Trophoblast cell (in vitro differentiated cells and primary cell): ENCODE measurements around the gene NRG2.

Experiments
- DNase-seq, 2 donors: peaks; one replicate each; pipeline ENCODE4 v3.0.0-alpha.2; 2016
- H2AFZ ChIP-seq: 2 replicates; pipeline ENCODE4 v1.6.1; 2013; ENCODE audit warnings: low read length, moderate library complexity, mild to moderate bottlenecking; ENCODE audit not compliant: insufficient read depth, poor library complexity
- H2AK5ac ChIP-seq: 2 replicates; pipeline ENCODE4 v1.6.1; 2013; ENCODE audit warnings: mild to moderate bottlenecking, low read length
- H2BK120ac ChIP-seq: 2 replicates; pipeline ENCODE4 v1.6.1; 2013; ENCODE audit warnings: low read length, mild to moderate bottlenecking, moderate library complexity; ENCODE audit not compliant: insufficient read depth, poor library complexity
- H2BK12ac ChIP-seq: 2 replicates; pipeline ENCODE4 v1.6.1; 2013; ENCODE audit warnings: mild to moderate bottlenecking, low read length, moderate library complexity
- H2BK5ac ChIP-seq: 2 replicates; pipeline ENCODE4 v1.6.1; 2013; ENCODE audit warnings: low read length, low read depth, moderate library complexity, mild to moderate bottlenecking; ENCODE audit not compliant: poor library complexity
- H3K14ac ChIP-seq: 2 replicates; pipeline ENCODE4 v1.6.1; 2013; ENCODE audit warnings: mild to moderate bottlenecking, low read length
- H3K18ac ChIP-seq: 2 replicates; pipeline ENCODE4 v1.6.1; 2013; ENCODE audit warnings: mild to moderate bottlenecking, low read length
- H3K23ac ChIP-seq: 2 replicates; pipeline ENCODE4 v1.6.1; 2013; ENCODE audit warnings: low read length
- H3K27ac ChIP-seq: 2 replicates; pipeline ENCODE4 v1.5.1; 2013; ENCODE audit warnings: low read depth, mild to moderate bottlenecking, inconsistent platforms, low read length, moderate library complexity
- H3K27me3 ChIP-seq: 2 replicates; pipeline ENCODE4 v1.6.1; 2013; ENCODE audit warnings: inconsistent platforms, mild to moderate bottlenecking, low read length, moderate library complexity; ENCODE audit not compliant: insufficient read depth
- H3K36me3 ChIP-seq, 2 experiments: 1 replicate in 1 of 2; 2 replicates in 1 of 2; pipeline ENCODE4 v1.6.1; 2013; ENCODE audit warnings: low read length in 2 of 2, mild to moderate bottlenecking in 2 of 2, moderate library complexity in 1 of 2; ENCODE audit not compliant: insufficient read depth in 2 of 2, control insufficient read depth in 1 of 2
- H3K4ac ChIP-seq: 2 replicates; pipeline ENCODE4 v1.6.1; 2013; ENCODE audit warnings: low read depth, mild to moderate bottlenecking, low read length, moderate library complexity
- H3K4me1 ChIP-seq, 2 experiments: 1 replicate in 1 of 2; 2 replicates in 1 of 2; pipeline ENCODE4 v1.6.1; 2013; ENCODE audit warnings: low read length in 2 of 2, mild to moderate bottlenecking in 2 of 2, moderate library complexity in 1 of 2; ENCODE audit not compliant: insufficient read depth in 2 of 2, control insufficient read depth in 1 of 2
- H3K4me2 ChIP-seq: 2 replicates; pipeline ENCODE4 v1.6.1; 2013; ENCODE audit warnings: inconsistent platforms, mild to moderate bottlenecking, low read length, moderate library complexity
- H3K4me3 ChIP-seq: 2 replicates; pipeline ENCODE4 v1.5.1; 2013; ENCODE audit warnings: mild to moderate bottlenecking, low read depth, low read length, inconsistent platforms
- H3K79me1 ChIP-seq: one replicate; pipeline ENCODE4 v1.6.1; 2013; ENCODE audit warnings: low read length
- H3K79me2 ChIP-seq: 2 replicates; pipeline ENCODE4 v1.6.1; 2013; ENCODE audit warnings: low read length, mild to moderate bottlenecking; ENCODE audit not compliant: control insufficient read depth, insufficient read depth, poor library complexity
- H3K9ac ChIP-seq: 2 replicates; pipeline ENCODE4 v1.6.1; 2013; ENCODE audit warnings: mild to moderate bottlenecking, low read length
- H3K9me3 ChIP-seq: 2 replicates; pipeline ENCODE4 v1.6.1; 2013; ENCODE audit warnings: low read depth, mild to moderate bottlenecking, control low read depth, inconsistent platforms, low read length; ENCODE audit not compliant: insufficient read depth
- H4K12ac ChIP-seq: 2 replicates; pipeline ENCODE4 v1.6.1; 2013; ENCODE audit warnings: low read depth, mild to moderate bottlenecking, low read length, moderate library complexity
- H4K8ac ChIP-seq: 2 replicates; pipeline ENCODE4 v1.6.1; 2013; ENCODE audit warnings: low read depth, mild to moderate bottlenecking, low read length, moderate library complexity
- H4K91ac ChIP-seq: one replicate; pipeline ENCODE4 v1.6.1; 2013; ENCODE audit warnings: low read depth, mild to moderate bottlenecking, low read length, moderate library complexity
- WGBS: extraction: QIAGEN DNeasy Blood & Tissue Kit; methylation state at CpG from one replicate; pipeline ENCODE4 v1.1.7; 2013; ENCODE audit warnings: missing lambda C conversion rate; ENCODE audit not compliant: insufficient read length, insufficient coverage; ENCODE audit errors: extremely low coverage; 5-methylcytosine and 5-hydroxymethylcytosine counted together

Gene NRG2

DNA sequence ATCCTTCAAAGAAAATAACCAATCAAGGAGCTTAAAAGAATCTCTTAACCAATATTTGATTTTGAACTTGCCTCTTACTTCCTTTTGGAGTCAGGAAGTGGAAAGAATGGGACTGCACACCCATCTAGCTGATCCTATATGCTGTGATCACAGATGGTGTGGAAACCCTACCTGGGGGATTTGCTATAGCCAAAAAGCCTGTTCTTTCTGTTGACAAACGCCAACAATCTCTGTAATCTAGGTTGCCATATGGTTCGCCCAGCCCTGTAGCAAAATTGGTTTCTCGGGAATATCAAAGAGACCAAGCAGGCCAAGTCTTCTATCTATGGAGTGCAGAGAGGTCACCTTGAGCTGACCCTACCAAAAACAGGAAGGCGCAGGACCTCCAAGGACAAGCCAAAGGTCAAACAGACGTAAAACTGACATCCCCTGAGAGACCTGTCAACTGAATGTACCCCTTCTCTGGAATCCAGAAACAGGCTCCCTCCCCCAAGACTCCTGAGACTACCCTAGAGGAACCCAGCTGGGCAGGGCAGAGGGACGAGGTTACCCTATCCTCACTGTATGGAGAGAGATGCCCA lies 19.4 kb downstream of the NRG2 start:
- H3K18ac ChIP-seq, result no peak overlapping the region
- H3K36me3 ChIP-seq, result no peaks in the 10 kb centered on the region
- H4K91ac ChIP-seq, result no peak overlapping the region
- H3K79me1 ChIP-seq, result no peaks in the 10 kb centered on the region
- no peak overlapping the region for H4K8ac ChIP-seq
- H3K27ac ChIP-seq, result no peak overlapping the region
- H4K12ac ChIP-seq, result no peak overlapping the region
- no peak overlapping the region for H2AFZ ChIP-seq
- no peak overlapping the region for H3K4me3 ChIP-seq
- no peak overlapping the region for H3K4ac ChIP-seq
- H3K23ac ChIP-seq, result no peak overlapping the region
- H2BK5ac ChIP-seq, result no peak overlapping the region
- H3K4me1 ChIP-seq, result no peaks in the 10 kb centered on the region
- no peaks in the 10 kb centered on the region for H3K9me3 ChIP-seq
- H2AK5ac ChIP-seq, result no peak overlapping the region
- WGBS, result no CpG with 5 or more reads among the region's 6 CpGs
- H3K27me3 ChIP-seq, result no peaks in the 10 kb centered on the region
- H3K9ac ChIP-seq, result no peak overlapping the region
- no peak overlapping the region for H3K4me2 ChIP-seq
- H3K79me2 ChIP-seq, result no peaks in the 10 kb centered on the region
- no peak for DNase-seq
- H2BK12ac ChIP-seq, result no peak overlapping the region
- H3K14ac ChIP-seq, result no peak overlapping the region
- H2BK120ac ChIP-seq, result no peak overlapping the region

DNA sequence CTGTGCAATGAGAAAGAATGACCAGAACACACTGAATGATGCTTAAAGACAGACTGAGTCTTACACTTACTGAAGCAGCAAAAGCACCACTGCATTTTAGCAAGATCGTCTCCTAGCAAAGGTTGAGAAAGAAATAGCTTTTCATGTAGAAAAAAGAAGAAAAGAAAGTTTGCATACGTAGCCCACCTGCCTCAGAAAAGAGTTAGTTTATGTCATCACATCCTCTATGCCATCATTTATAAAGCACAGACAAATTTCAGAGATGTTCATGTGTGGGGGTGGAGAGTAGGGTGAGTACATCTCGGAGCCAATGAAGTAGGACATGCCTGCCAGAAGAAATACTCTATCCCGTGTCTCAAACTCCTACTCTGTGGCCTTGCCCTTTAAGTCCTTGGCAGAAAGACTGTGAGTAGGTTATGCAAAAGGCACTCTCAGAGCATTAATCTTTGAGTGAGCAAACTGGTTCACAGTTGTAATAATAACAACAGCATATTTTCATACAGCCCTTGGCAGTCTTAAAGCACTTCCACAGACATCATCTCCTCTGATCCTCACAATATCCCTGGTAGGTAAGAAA lies 22.4 kb downstream of the NRG2 start:
- H4K8ac ChIP-seq, result no peak overlapping the region
- H3K4me3 ChIP-seq, result no peak overlapping the region
- H3K36me3 ChIP-seq, result no peaks in the 10 kb centered on the region
- no peaks in the 10 kb centered on the region for H3K27me3 ChIP-seq
- no peak overlapping the region for H3K4ac ChIP-seq
- H3K18ac ChIP-seq, result no peak overlapping the region
- H3K4me1 ChIP-seq, result peaks cover 2 to 3% of the 10 kb centered on the region in 2 experiments
- DNase-seq, result no peak
- H3K79me1 ChIP-seq, result no peaks in the 10 kb centered on the region
- H2BK12ac ChIP-seq, result no peak overlapping the region
- H4K12ac ChIP-seq, result no peak overlapping the region
- H2AFZ ChIP-seq, result no peak overlapping the region
- WGBS, result no CpG with 5 or more reads among the region's 4 CpGs
- no peak overlapping the region for H3K14ac ChIP-seq
- H2BK120ac ChIP-seq, result no peak overlapping the region
- no peak overlapping the region for H3K9ac ChIP-seq
- no peak overlapping the region for H3K23ac ChIP-seq
- H3K4me2 ChIP-seq, result no peak overlapping the region
- H3K79me2 ChIP-seq, result no peaks in the 10 kb centered on the region
- no peak overlapping the region for H2BK5ac ChIP-seq
- H3K27ac ChIP-seq, result no peak overlapping the region
- H2AK5ac ChIP-seq, result no peak overlapping the region
- H4K91ac ChIP-seq, result no peak overlapping the region
- H3K9me3 ChIP-seq, result no peaks in the 10 kb centered on the region

GRCh38 chr5:140018920-140019644 lies 24.0 kb downstream of the NRG2 start:
- H4K12ac ChIP-seq, result no peak overlapping the region
- H3K4me3 ChIP-seq, result no peak overlapping the region
- no peak overlapping the region for H2AK5ac ChIP-seq
- no peak overlapping the region for H2BK12ac ChIP-seq
- no peak overlapping the region for H3K27ac ChIP-seq
- H4K91ac ChIP-seq, result no peak overlapping the region
- no CpG with 5 or more reads among the region's 4 CpGs for WGBS
- no peak overlapping the region for H3K4ac ChIP-seq
- H2BK5ac ChIP-seq, result no peak overlapping the region
- no peak overlapping the region for H2AFZ ChIP-seq
- no peak overlapping the region for H3K9ac ChIP-seq
- no peaks in the 10 kb centered on the region for H3K79me1 ChIP-seq
- H3K79me2 ChIP-seq, result no peaks in the 10 kb centered on the region
- no peak overlapping the region for H4K8ac ChIP-seq
- peaks cover 5 to 6% of the 10 kb centered on the region in 2 experiments for H3K4me1 ChIP-seq
- H3K4me2 ChIP-seq, result no peak overlapping the region
- H3K18ac ChIP-seq, result no peak overlapping the region
- H3K23ac ChIP-seq, result no peak overlapping the region
- no peaks in the 10 kb centered on the region for H3K36me3 ChIP-seq
- no peaks in the 10 kb centered on the region for H3K27me3 ChIP-seq
- no peaks in the 10 kb centered on the region for H3K9me3 ChIP-seq
- H2BK120ac ChIP-seq, result no peak overlapping the region
- DNase-seq, result no peak
- H3K14ac ChIP-seq, result no peak overlapping the region

DNA sequence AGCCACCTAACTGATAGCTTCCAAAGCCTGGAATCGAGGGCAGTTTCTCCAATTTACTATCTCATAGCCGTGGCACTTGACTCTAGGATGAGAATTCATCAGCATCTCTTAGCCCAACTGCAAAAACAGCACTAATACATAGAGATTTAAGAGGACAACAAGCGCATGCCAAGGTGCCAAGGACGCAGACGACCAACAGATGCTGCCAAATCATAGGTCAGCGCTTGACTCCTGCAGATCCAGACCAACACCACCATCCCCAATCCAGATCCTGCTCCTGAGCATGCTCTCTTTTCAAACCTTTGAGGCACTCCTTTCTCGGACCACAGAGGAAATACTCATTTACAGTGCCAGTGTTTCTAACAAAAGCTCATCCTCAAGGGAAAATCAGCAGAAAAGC lies 24.6 kb downstream of the NRG2 start:
- Histone ChIP-seq H2AFZ (no peak overlapping the region), H2BK12ac (no peak overlapping the region), H4K12ac (no peak overlapping the region), H3K23ac (no peak overlapping the region), H2BK120ac (no peak overlapping the region), H3K79me2 (no peaks in the 10 kb centered on the region), H3K4me3 (no peak overlapping the region), H3K79me1 (no peaks in the 10 kb centered on the region), H3K9ac (no peak overlapping the region), H4K8ac (no peak overlapping the region), H3K4ac (no peak overlapping the region), H2BK5ac (no peak overlapping the region), H3K4me1 (peaks cover 5 to 6% of the 10 kb centered on the region in 2 experiments), H3K18ac (no peak overlapping the region), H3K9me3 (no peaks in the 10 kb centered on the region), H3K14ac (no peak overlapping the region), H3K27me3 (no peaks in the 10 kb centered on the region), H3K27ac (no peak overlapping the region), H3K4me2 (no peak overlapping the region), H3K36me3 (no peaks in the 10 kb centered on the region), H4K91ac (no peak overlapping the region), H2AK5ac (no peak overlapping the region)
- no peak for DNase-seq
- WGBS, result no CpG with 5 or more reads among the region's 7 CpGs
